HG03558 (cell line): ENCODE data around the gene MRPL49.
A peak's percentile ranks its signal among the peaks of the same experiment; 100 is the strongest.
"Not testable (repeated sequence)": the region's sequence is repeated elsewhere in the genome, so short reads cannot be mapped to it uniquely, and the experiment has no call there.

Experiments used
- ATAC-seq: cut with Tn5 transposase; IDR thresholded peaks from one replicate; pipeline ENCODE4 v1.9.1; 2021; ENCODE audit warnings: moderate number of reproducible peaks; ENCODE audit not compliant: unreplicated experiment; ENCODE audit errors: extremely low read depth

MRPL49 gene

DNA sequence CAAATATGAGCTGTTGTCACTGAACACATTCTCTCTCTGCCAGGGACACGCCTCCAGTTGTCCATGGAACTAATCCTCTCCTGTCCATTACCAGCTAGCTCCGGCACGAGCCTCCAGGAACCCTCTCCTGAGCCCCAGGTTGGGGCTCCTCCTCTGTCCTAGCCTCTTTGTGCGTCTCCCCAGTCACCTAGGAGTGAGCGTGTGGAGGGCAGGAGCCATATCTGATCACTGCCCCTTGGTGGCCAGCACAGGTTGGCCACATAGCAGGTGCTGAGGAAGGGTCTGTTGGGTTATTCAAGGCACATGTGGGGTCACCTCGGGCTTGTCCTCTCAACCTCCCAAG is 9.7 kb downstream of the MRPL49 start:
- no peak for ATAC-seq

DNA sequence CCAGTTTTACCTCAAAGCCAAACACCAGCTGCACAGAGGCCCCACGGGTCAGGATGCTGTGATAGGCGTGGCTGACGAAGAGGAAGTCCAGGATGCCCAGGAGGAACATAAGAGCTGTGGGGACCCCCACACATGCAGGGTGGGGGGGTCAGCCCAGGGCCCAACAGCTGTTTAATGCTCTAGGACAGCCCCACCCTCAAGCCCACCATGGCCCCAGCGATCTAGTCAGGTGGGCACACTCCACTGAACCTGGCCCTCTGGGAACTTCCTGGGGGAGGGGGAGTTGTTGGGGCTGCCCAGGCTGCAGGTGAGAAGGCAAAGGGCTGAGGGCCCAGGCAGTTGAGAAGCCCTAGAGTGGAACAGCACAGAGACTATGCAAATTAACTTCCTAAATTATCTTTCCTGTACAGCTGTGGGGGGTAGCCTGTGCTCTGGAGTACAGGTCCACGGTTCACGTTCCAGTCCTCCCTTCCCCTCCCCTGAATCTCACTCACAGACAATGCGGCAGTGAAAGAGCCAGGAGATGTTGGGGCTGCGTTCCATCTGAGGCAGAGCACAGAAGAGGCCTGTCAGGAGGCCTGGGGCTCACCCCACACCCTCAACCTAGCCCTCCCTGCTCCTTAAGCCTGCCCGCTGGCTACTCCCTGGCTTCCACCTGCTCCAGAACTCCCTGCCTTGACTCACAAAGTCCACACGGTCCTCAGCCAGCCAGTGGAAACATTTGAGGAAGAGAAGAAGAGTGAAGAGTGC is 10.3 kb downstream of the MRPL49 start:
- no peak for ATAC-seq

DNA sequence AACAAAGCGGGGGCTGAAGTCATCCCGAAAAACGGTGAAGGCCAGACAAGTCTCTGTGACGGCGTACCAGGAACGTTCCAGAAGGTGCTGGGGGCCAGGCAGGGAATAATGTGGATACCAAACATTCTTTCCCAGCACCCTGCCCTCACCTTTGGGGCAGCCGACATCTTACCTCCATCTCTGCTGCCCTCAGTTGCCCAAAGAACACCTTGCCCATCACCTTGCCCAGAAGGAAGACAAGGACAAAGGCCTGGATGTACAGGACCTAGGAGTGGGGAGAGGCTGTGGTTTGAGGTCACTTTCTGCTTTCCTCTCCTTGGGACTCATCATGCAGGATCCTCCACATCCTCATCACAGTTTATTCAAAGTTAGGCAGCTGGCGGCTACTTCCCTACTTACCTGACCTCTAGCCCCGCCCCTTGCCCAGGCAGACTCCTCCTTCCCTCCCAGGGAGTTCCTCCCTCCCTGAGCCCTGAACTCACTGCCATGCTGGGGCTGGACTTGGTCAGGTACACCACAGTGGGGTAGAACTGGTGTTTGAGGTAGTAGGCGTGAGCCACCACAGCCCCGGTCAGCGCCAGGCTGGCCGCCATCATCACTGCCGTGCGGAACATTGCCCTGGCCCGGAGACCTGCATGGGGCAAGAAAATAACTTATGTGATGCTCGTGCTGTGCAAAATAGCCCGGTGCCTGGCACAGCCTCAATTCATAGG is 11.0 kb downstream of the MRPL49 start:
- no peak for ATAC-seq

DNA sequence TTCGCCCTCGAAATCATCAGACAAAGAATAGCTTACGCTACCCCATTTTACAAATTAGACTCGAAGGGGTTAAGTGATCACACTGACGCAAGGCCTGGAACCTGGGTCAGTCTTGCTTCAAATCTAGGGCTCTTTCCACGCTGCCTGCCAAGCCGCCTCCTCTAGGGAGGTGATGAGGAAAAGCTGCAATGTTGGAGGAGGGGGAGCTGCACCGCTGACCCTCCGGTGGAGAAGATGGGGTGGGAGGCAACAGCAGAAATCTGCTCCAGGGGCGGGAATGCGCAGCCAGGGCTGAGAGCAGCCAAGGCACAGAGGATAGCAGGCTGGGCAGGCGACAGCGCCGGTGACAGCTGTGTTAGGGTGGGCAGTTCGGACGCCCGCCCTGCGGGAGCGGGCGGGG is 11.6 kb downstream of the MRPL49 start:
- no peak for ATAC-seq

DNA sequence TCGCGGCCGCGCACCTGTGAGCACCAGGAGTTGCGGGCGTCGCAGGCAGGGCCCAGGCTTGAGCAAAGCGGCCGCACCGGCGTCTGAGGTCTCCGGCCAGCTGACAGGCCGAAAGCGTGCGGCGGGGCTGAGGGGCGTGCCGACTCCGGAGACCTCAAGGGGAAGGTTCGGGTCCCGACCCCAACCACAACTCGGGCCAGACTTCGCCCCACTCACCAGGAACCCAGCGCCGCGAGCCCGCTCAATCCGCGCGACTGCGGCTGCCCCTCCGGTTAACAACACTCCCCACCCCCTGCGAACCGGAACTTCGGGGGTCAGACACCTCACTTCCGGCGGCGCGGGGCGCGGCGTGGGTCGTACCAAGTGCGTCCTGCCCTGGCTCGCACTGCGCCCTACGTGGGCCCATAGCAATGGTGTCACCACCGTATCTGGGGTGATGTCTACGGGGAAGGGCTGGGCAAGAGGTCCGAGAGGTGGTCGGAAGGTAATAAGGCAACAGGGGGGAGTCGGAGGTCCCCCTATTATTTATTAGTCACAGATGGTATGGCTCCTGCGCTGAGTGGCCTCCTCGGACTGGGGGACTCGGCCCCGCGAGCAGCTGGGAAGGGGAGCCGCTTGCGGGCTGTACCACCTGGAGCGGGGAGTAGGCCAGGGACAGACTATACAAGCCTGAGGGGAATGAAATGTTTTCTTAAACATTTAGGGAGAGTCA is 12.3 kb downstream of the MRPL49 start, which contains the start of gene SYVN1:
TSS of gene SYVN1 (minus strand) at position 280 of the 712 bp plus-strand sequence. CDS start 918 bp downstream, outside the sequence.
- peak; percentile 26 for ATAC-seq

DNA sequence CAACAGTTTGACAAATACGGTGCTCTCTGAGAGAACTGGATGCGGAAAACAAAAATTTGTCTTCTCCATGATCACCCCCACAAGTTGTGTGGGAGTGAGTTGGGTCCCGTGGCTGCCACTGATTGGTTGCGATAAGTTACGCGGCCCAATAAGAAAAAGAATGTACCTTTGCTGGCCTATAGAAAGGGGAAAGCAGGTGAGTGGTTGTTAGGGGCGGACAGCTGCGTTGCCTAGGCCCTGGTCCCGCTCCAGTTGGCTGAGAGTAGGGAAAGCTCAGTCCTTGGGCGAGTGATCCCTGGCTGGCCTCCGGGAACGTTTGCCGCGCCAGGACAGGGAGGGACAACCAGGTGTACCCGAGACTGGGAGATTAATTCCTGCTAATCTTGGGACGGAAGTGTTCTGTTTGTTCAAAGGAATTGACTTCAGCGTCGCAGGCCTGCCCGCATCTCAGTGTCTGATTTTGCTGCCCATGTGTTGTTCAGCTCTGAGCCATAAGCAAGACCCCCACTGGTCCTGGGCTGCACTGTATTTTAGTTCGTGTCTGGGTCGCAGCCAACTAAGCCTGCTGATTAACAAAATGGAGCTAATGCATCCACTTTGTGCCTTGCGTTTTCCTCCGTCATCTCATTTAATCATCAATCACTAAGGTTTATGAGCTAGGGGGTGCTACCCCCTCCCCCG is 13.0 kb downstream of the MRPL49 start:
- ATAC-seq: peak; percentile 31

DNA sequence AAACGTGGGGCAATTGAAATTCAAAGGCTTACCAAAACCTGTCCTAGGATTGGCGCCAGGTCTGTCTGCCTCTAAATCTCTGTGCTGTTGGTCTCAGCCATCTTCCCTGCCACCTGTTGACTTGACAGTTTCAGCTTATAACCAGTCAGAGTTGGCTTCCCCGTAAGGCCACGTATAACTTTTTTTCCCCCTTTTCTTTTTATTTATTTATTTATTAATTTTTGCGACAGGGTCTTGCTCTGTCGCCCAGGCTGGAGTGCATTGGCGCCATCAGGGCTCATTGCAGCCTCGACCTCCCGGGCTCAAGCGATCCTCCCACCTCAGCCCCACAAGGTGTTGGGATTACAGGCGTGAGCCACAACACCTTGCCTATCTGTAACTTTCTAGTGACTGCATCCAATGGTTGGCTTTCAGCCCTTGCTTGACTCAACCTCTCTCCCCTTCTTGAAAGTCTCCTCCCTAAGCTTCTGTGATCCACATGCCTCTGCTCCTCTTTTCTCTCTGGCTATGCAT is 13.6 kb downstream of the MRPL49 start:
- ATAC-seq: no peak

DNA sequence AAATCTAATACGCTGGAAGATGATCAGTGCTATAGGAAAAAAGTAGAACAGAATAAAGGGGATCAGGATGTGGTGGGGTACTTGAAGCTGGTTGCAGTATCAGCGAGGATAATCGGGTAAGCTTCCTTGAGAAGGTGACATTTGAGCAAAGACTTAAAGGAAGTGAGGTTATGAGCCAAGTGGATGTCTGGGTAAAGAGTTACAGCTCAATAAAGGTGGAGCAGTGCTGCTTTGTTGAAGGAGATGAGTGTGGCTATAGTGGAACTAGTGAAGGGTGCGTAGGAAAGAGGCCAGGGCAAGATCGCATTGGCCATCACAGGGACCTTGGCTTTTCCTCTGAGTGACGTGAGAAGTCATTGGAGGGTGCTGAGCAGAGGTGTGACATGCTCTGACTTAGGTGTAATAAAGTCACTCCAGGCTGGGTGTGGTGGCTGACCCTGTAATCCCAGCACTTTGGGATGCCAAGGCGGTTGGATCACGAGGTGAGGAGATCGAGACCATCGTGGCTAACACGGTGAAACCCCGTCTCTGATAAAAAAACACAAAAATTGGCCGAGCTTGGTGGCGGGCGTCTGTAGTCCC is 14.5 kb downstream of the MRPL49 start:
- no peak for ATAC-seq

DNA sequence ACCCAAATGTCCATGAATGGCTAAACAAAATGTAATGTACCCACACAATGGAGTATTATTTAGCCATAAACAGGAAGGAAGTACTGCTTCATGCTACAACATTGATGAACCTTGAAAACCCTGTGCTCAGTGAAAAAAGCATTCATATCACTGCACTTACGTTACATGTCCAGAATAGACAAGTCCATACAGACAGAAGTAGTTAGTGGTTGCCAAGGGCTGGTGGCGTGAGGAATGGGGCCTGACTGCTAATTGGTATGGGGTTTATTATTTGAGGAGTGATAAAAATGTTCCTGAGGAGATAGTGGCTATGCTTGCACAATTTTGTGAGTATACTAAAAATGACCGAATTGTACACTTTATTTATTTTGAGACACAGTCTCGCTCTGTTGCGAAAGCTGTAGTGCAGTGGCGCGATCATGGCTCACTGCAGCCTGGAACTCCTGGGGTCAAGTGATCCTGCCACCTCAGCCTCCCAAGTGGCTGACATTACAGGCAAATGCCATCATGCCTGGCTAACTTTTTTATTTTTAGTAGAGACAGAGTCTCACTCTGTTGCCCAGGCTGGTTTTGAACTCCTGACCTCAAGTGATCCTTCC is 19.9 kb downstream of the MRPL49 start:
- ATAC-seq: no peak

DNA sequence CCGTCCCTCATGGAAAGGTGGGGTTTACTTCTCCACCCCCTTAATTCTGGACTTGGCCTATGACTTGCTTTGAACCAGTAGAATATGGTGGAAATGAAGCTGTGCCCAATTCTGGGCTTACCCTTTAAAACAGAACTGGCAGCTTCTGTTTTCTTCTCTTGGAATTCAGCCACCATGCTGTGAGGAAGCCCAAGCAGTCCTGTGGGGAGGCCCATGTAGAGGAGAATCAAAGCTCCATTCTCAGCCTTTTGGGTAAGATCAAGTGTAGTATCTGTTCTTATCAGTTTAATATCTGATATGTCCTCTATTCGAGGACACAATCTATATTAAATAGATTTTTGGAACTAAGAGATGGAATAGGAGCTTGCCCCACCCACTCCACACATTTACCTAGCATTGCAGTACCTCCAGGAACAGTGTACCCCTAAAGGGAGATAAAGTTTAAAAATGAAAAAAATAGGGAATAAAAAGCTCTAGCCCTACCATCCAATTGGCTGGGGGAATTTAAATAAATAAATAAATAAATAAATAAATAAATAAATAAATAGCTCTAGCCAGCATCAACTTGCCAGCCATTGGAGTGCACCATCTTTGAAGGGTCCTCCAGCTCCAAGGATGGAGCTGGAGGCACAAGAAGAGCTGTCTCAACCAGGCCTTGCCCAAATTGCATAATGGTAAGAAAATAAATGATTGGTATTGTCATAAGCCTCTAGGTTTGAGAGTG is 25.4 kb downstream of the MRPL49 start:
- ATAC-seq: no peak

DNA sequence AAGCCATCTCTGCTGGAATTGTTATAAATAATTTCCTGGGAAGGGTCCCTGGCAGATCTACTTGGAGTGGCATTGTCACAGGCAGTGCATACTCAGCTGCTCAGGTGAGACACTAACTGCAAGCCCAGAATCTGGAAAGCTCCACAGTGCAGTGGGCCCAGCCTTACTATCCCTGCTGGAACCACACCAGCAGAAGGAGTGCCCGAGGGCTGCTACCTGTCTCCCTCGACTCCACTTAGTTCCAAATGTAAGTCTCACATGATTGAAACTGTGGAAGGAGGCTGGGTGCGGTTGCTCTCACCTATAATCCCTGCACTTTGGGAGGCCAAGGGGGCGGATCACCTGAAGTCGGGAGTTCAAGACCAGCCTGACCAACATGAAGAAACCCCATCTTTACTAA is 26.5 kb downstream of the MRPL49 start:
- no peak for ATAC-seq

DNA sequence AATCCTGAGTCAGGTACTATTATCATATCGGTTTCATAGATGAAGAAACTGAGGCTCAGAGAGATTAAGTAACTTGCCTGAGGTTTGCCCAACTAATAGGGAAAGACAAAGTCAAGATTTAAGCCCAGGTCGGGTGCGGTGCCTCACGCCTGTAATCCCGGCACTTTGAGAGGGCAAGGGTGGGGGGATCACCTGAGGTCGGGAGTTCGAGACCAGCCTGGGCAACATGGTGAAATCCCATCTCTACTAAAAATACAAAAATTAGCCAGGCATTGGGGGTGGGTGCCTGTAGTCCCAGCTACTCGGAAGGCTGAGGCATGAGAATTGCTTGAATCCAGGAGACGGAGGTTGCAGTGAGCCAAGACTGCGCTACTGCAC is 28.0 kb downstream of the MRPL49 start:
- not testable (repeated sequence) for ATAC-seq

DNA sequence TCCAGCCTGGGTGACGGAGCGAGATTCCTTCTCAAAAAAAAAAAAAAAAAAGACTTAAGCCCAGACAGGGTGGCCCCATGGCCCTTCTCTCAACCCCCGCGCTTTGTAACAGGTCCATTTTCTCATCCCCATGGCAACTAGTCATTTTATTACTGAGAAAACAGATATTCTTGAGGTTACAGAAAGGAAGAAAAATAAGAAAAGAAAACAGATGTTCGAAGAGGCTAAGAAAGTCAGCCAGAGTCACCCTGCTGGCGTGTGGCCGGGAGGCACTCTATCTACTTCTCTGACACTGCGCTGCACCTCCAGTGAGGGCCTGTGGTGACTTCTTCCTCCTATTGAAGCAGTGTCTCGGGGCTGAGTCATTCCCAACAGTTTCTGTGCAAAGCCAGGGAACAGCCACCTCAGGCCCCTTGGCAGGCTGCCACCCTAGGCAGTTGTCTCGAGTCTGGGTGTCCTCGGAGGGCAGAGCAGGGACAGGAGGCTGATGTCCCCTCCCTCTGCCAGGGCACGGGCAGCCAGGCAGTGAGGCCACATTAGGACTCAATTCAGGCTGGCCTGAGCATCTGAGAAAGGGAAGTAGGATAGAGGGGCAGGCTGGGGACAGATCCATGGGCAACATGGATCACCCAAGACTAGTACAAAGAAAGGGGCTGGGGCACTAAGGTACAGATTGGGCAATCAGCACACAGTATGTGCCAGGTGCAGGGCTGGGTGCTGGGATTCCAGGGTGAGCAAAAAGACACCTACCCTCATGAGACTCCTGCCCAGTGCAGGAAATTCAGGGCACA is 28.6 kb downstream of the MRPL49 start:
- ATAC-seq: no peak

DNA sequence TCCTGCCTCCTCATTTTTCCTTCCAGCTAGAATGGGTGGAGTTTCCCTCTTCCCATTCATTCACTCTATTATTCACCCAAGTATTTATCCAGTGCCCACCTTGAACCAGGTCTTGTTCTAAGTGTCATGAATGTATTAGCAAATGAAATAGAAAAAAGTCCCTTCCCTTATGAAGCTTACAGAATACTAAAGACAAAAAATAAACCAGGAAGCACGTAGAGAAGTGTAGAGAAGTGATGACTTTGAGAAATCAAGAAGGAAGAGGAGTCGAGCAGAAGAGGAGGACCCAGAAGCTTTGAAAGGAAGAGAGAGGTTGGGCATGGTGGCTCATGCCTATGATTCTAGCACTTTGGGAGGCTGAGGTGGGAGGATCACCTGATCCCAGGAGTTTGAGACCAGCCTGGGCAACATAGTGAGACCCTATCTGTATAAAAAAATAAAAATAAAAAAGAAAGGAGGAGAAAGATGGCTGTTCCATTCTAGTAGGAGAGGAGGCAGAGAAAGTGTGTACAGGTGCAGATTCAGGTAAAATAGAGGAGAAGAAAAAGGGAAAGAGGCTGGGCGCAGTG is 29.3 kb downstream of the MRPL49 start:
- ATAC-seq: no peak

DNA sequence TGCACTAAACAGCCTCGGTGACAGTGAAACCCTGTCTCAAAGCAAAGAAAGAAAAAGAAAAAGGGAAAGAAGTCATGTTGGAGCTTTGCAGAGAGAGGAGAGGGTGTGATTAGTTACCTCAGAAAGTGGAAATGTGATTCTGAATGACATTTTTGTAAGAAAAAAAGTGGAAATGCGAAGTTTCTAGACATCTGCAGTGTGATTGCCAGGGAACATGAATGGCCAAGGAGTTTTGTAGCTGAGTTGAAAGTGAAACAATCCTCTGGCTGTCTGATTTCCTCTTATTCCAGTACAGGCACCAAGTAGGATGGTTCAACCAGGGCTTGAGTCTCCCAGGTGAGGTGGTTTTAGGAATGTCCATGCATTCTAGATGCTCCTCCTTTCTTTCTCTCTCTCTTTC is 30.0 kb downstream of the MRPL49 start:
- ATAC-seq: no peak

DNA sequence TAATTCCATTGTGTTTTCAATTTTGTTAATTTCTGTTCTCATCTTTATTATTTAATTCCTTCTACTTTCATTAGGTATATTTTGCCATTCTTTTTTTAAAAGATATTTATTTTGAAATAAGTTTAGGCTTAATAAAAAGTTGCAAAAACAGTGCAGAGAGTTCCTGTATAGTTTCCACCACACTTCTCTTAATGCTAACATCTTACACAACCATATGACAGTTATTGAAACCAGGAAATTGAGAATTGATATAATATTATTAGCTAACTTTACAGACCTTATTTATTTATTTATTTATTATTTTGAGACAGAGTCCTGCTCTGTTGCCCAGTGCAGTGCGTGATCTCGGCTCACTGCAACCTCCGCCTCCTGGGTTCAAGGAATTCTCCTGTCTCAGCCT is 34.1 kb downstream of the MRPL49 start:
- no peak for ATAC-seq

DNA sequence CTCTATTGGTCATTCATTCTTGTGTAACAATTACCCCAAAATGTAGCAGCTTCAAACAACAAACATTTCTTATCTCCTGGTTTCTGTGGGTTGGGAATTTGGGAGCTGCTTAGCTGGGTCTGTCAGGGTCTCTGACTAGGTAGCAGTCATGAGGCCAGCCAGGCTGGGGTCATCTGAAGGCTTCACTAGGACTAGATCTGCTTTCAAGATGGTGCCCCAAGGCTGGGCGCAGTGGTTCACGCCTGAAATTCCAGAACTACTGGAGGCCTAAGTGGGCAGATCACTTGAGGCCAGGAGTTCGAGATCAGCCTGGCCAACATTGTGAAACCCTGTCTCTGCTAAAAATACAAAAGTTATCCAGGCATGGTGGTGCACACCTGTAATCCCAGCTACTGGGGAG is 34.8 kb downstream of the MRPL49 start:
- no peak for ATAC-seq

DNA sequence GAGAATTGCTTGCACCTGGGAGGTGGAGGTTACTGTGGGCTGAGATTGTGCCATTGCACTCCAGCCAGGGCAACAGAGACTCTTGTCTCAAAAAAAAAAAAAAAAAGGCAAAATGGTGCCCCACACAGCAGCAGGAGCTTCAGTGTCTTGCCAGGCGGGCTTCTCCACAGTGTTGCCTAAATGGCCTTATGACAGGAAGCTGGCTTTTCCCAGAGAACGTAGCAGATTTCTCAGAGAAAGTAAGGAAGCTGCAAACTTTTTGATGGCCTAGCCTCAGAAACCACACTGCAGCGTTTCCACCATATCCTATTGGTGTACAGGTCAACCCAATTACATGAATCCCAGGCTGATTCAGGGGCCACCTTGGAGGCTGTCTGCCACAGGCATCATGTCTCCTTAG is 35.2 kb downstream of the MRPL49 start:
- ATAC-seq: no peak
